Heart right ventricle (tissue), 16 donors: ENCODE measurements around the gene SECTM1. TPM values are rescaled to one million over a fixed set of nuclear protein-coding genes. Genes with fewer than 3 reads are reported as not detected.

Experiments
- ATAC-seq, 8 donors: fragments of 200-7000 bp; cut with Tn5 transposase; one replicate each; pipeline ENCODE4 v1.9.1; 2020; ENCODE audit warnings: mild to moderate bottlenecking in 8 of 8, moderate library complexity in 8 of 8, moderate number of reproducible peaks in 1 of 8
- DNase-seq, 2 donors: peaks; one replicate each; pipeline ENCODE4 v3.0.0-alpha.2; 2020
- H3K27ac ChIP-seq, 10 donors: fragments of 200-600 bp; sonication (generic) in 2 of 10; one replicate each; pipeline versions ENCODE4 v1.5.0 to v1.8.0; 2020 to 2022; ENCODE audit warnings: mild to moderate bottlenecking in 3 of 10
- H3K27me3 ChIP-seq, 7 donors: fragments of 200-600 bp; one replicate each; pipeline ENCODE4 v1.8.0; 2021 to 2022; ENCODE audit warnings: mild to moderate bottlenecking in 2 of 7
- H3K36me3 ChIP-seq, 9 donors: fragments of 200-600 bp; sonication (generic) in 1 of 9; one replicate each; pipeline versions ENCODE4 v1.5.0 to v1.8.0; 2020 to 2022; ENCODE audit warnings: mild to moderate bottlenecking in 2 of 9
- H3K4me1 ChIP-seq, 9 donors: fragments of 200-600 bp; sonication (generic) in 1 of 9; one replicate each; pipeline versions ENCODE4 v1.5.0 to v1.8.0; 2020 to 2022; ENCODE audit warnings: mild to moderate bottlenecking in 4 of 9
- H3K4me3 ChIP-seq, 10 donors: fragments of 200-600 bp; sonication (generic) in 2 of 10; one replicate each; pipeline versions ENCODE4 v1.5.0 to v1.8.0; 2020 to 2022; ENCODE audit warnings: mild to moderate bottlenecking in 7 of 10, moderate library complexity in 2 of 10
- H3K9me3 ChIP-seq, 11 donors: fragments of 200-600 bp in 10 of 11; sonication (generic) in 2 of 11; one replicate each; pipeline versions ENCODE4 v1.5.0 to v1.8.0; 2013 to 2022; ENCODE audit warnings: mild to moderate bottlenecking in 2 of 11, control low read depth in 1 of 11, moderate library complexity in 1 of 11
- WGBS, 2 donors: extraction: QIAGEN DNeasy Blood & Tissue Kit; methylation state at CpG; one replicate each; pipeline ENCODE4 v1.1.7; 2013; ENCODE audit warnings: inconsistent platforms in 1 of 2; 5-methylcytosine and 5-hydroxymethylcytosine counted together
- intact Hi-C, 10 donors: fragments of 100-400 bp; cut with DNase I; formaldehyde crosslinking; loops; one replicate each; pipeline versions ENCODE4 v1.11.1 to v1.14.2; 2022
- polyA plus RNA-seq, 2 donors: library from polyadenylated mRNA; stranded (reverse); fragments of 200-250 nt; gene quantifications; one replicate each; pipeline ENCODE4 v1.2.3, GENCODE V29; 2013
- total RNA-seq, 10 donors: library from RNA; stranded (reverse); fragmentation: NEBNext Ultra II Directional in 3 of 10; extraction: Animal tissue kit (Norgen Biotek cat#: 25700) in 3 of 10; gene quantifications; one replicate each; pipeline versions ENCODE4 v1.2.1 to v1.2.4, GENCODE V29; 2021 to 2023
- TF ChIP-seq, protein P1 (sequence below), 9 donors: fragments of 200-600 bp; sonication (generic) in 2 of 9; IDR thresholded peaks; one replicate each; pipeline versions ENCODE4 v1.5.0 to v1.8.0; 2021 to 2022; ENCODE audit warnings: antibody characterized with exemption in 9 of 9, mild to moderate bottlenecking in 5 of 9, moderate library complexity in 1 of 9
- donor health status: Arrhythmogenic right ventricular cardiomyopathy.
- donor health status: ischemic (EF 13 %, LVEDD 7.1; RV severe dilation, severe dysfunction).
- donor health status: healthy with polysubstance abuse.
- donor health status: DM: no; HTN: yes; CAD: no.
- donor health status: DM: no; HTN: no; CAD: no.
- donor health status: ischemic (EF 25% LVEDD 6.9; RV normal size, moderate dysfunction).
- donor health status: ischemic (EF 25% LVEDD 5.7; RV mildly dilated, moderate dysfunction).
- donor health status: healthy.
- donor health status: DM: yes; HTN: yes; CAD: no.
- donor health status: Ischemic cardiomyopathy.
- donor health status: ischemic (EF 35%, LVEDD 5.7; RV mildly dilated, moderate dysfunction).
- donor health status: nonischemic (EF 11% LVEDD 7.7; RV severe dilation, severe dysfunction).
- donor health status: DM: yes; HTN: yes; CAD: no.
- donor health status: PGD.
- donor health status: ischemic (EF 29% LVEDD 5.4; RV normal size, mild dysfunction).
- donor health status: nonischemic (EF 23%, LVEDD 6.1; RV moderate dilation, normal function).

Gene SECTM1
- total and polyA plus RNA-seq, 12 donors: 1.7 to 29.9 (median 3.6) TPM

DNA sequence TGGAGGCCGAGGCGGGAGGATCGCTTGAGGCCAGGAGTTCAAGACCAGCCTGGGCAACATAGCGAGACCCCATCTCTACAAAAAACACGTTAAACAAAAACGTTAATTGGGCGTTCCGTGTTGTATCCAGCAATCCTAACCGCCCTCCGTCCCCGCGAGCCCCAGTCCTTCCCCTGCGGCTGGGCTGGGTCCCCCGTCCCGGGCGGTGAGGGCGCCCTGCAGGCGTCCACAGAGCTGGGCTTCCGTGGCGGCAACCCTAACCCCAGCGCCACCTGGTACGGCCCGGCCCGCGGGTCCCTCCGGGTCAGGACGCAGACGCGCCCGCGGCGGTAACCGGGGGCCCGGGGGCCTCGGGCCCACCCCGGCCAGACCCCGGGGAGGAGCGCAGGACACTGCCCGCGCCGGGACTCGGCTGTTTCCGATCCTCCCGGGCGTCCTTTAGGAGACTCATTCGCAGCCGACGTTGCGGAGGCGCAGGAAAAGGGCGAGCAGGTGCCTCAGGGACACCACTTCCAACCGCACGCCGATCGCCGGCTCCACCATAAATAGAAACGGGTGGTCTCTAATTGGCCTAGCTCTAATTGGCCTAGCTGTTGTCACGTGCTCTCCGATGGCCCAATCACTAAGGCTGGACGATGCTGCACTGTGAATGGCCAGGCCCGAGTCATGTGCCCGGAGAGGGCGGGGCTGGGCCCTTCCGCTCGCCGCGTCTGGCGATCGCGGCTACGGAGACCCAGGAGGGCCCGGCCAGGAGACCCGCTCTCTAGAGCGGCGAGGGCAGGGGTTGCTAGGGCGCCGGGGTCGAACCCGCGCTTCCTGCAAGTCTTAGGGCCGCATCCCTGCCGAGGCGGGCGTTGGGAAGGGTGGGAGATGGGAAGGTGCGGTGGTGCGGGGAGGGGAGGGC is 41.1 kb downstream of the SECTM1 start:
- TF ChIP-seq, protein P1, sequence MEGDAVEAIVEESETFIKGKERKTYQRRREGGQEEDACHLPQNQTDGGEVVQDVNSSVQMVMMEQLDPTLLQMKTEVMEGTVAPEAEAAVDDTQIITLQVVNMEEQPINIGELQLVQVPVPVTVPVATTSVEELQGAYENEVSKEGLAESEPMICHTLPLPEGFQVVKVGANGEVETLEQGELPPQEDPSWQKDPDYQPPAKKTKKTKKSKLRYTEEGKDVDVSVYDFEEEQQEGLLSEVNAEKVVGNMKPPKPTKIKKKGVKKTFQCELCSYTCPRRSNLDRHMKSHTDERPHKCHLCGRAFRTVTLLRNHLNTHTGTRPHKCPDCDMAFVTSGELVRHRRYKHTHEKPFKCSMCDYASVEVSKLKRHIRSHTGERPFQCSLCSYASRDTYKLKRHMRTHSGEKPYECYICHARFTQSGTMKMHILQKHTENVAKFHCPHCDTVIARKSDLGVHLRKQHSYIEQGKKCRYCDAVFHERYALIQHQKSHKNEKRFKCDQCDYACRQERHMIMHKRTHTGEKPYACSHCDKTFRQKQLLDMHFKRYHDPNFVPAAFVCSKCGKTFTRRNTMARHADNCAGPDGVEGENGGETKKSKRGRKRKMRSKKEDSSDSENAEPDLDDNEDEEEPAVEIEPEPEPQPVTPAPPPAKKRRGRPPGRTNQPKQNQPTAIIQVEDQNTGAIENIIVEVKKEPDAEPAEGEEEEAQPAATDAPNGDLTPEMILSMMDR (IDR thresholded peaks at IDR 0.05): no peak
- Histone ChIP-seq H3K4me1 (peaks cover 14 to 63% (median 45%) of the 10 kb centered on the region in 9 donors), H3K4me3 (peak overlapping the region; percentile 53 to 93 (median 76)), H3K36me3 (no peaks in the 10 kb centered on the region), H3K27ac (peak overlapping the region; percentile 86 to 99 (median 96)), H3K27me3 (no peaks in the 10 kb centered on the region), H3K9me3 (no peaks in the 10 kb centered on the region)
- ATAC-seq (peak; percentile 92 to 96 (median 95)), DNase-seq (peak; percentile 94 to 97)
- 4 to 5% methylated on average over 78 to 86 of the region's 86 CpGs for WGBS, 2 donors
- intact Hi-C loops: loop anchor here in 3 of 10 donors (2.0 to 10.0 kb wide), 2 partner anchors 20 to 48 kb away; partner anchors contain the start of gene CSNK1D (in 1 of the 3)

DNA sequence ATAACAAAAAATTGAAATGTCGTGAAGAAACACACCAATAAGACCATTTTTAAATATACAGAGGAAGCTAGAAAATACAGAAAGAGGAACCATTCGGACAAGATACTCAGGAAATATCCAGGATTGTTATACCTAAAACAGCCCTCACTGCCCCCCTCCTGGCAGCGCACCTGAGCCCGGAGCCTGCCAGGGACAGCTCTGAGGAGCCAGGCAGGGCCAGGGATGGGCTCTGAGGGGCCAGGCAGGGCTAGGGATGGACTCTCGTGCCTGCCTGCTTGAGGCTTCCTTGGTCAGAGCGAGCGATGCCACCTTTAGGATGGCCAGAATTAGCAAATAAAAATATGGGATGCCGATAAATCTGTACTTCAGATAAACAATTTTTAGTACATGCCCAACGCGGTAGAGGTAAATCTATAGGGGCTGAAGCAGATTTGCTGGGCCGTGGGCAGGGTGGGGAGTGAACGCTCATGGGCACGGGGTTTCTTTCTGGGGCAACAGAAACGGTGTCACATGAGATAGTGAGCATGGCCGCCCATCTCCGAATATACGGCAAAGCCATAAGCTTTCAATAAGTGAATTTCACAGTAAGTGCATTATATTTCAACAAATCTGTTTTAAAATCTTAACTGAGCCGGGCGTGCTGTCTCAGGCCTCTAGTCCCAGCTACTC is 41.9 kb downstream of the SECTM1 start:
- intact Hi-C loops: loop anchor here in 4 of 10 donors (2.0 to 10.0 kb wide), 2 partner anchors 19 to 47 kb away; partner anchors contain the start of gene CSNK1D (in 2 of the 4)
- WGBS, 2 donors: 87 to 91% methylated on average over 19 of the region's 19 CpGs

DNA sequence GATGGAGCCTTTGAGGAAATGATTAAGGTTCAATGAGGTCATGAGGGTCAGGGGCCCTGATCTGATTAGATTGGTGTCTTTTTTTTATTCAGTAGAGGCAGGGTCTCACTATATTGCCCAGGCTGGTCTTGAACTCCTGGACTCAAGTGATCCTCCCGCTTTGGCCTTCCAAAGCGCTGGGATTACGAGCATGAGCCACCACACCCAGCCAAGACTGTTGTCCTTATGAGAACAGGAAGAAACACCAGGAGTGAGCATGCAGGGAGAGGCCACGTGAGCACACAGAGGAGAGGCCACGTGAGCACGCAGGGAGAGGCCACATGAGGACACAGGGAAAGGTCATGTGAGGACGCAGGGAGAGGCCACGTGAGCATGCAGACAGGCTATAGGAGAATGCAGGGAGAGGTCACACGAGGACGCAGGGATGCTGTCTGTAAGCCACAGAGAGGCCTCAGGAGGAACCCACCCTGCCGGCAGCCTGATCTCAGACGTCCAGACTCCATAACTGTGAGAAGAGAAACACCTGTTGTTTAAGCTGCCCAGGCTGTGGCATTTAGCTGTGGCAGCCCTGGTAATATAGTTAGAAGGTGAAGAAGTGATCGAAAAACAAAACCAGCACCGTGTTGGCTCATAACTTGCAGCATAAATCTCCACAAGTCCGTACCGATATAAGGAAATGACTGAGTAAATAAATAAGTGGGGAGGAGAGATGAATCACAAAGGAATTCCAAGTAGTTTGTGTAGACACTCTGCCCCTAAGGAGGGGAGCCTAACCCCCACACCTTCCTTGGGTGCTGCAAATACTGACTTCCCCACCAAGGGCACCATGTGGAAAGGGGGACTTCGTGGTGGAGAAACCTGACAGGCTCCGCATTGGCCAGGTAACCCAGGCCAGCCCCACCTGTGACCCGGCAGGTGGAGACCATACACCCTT is 45.4 kb downstream of the SECTM1 start:
- TF ChIP-seq, protein P1 (IDR thresholded peaks at IDR 0.05): no peak
- DNase-seq: peak; percentile 78 to 87
- 32 to 37% methylated on average over 19 of the region's 19 CpGs for WGBS, 2 donors
- peaks cover 12 to 47% (median 28%) of the 10 kb centered on the region in 9 donors for H3K4me1 ChIP-seq
- intact Hi-C loops: loop anchor here in 2 of 10 donors (1.0 to 2.0 kb wide), 2 partner anchors 15 kb away; partner anchors contain the start of gene CSNK1D (in 2 of the 2)
- peak; percentile 48 to 82 (median 64) for ATAC-seq
- no peaks in the 10 kb centered on the region for H3K9me3 ChIP-seq
- H3K27ac ChIP-seq: peak overlapping the region; percentile 38 to 93 (median 72)
- H3K27me3 ChIP-seq: no peaks in the 10 kb centered on the region
- H3K36me3 ChIP-seq: no peaks in the 10 kb centered on the region
- no peak overlapping the region for H3K4me3 ChIP-seq

More for the DNA sequence above, 41.9 kb downstream of the SECTM1 start:
- TF ChIP-seq, protein P1 (IDR thresholded peaks at IDR 0.05): no peak
- H3K36me3 ChIP-seq: no peaks in the 10 kb centered on the region
- no peaks in the 10 kb centered on the region for H3K27me3 ChIP-seq
- ATAC-seq (no peak), DNase-seq (no peak)
- H3K4me1 ChIP-seq: peaks cover 13 to 62% (median 46%) of the 10 kb centered on the region in 9 donors
- no peaks in the 10 kb centered on the region for H3K9me3 ChIP-seq
- H3K4me3 ChIP-seq: peak overlapping the region; percentile 53 to 93 (median 76)
- H3K27ac ChIP-seq: peak overlapping the region in 9 of 10 donors; percentile 91 to 99 (median 96)
